ENCODE data around the gene TP53TG3C.
"Not testable (repeated sequence)": the region's sequence is repeated elsewhere in the genome, so short reads cannot be mapped to it uniquely, and the experiment has no call there.

The TP53TG3C gene, protein sequence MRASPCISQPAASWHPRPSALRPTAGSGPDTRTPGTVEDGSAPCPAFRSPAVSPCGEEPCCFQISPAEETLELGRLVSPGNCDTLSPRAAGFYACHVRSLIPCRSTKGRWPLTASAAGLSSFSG

DNA sequence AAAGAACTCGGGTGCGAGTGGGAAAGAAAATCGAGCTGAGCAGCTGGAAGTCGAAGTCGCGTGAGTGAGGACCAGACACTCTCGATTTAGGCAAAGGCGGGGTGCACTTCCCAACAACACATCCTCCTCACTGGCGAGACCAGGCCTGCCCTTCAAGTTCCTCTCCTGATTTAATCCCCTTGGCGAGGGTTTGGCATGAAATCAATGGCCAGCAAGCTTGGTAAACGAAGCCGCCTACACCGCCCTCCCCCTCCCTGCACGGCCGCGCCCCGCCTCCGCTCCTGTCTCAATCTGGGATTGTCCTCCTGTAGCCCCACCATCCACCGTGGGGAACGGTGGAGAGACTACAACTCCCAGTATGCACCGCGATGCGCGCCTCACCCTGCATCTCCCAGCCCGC is at the start of gene TP53TG3C:
Gene TP53TG3C, plus strand, starts transcription at position 301 of the 400 bp plus-strand sequence. Its CDS starts 68 bp downstream, at position 369.
- DNase-seq; in situ Hi-C loops (cut with MboI; ENCODE audit: low pct_unique_long_range_greater_than_20kb, low sequenced_read_pairs): not testable (repeated sequence)

Measured in KBM-7 (cell line).